Measurements from ENCODE around the gene DIAPH2.

DNA sequence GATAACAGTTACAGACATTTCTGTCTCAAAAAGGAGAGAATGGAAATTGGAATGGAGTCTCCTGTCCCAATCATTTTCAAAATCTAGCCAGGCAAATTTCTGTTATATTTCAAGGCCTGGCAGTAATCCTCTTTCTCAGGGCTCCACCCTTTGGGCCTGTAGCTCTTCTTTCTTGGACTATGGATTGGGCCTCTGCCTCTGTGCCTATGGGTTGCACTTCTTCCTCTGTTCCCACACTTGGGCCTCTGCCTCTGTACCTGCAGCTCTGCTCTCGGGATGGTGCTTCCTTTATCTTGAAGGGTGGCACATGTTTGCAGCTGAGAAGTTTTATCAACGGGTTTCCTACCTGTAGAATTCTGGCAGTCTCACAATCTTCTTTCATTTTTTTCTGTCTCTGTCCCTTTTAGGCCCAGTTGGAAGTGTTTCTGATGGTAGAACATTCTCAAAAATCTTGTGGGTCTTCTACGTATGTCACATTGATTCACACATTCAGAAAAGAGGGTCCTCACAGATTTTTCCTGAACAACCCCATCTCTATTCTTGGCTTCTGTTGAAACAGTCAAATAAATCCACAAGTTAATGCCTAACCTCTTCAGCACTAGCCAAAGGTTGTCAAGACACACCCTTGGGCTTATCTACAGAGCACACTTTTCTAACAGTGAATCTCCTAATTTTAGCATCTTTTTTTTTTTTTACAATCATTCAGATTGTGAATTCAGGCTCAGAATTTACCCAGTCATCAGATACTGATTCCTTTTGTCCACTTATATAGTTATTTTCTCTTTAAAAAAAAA, 918.0 kb downstream of the DIAPH2 start:
- TF ChIP-seq, protein P1, sequence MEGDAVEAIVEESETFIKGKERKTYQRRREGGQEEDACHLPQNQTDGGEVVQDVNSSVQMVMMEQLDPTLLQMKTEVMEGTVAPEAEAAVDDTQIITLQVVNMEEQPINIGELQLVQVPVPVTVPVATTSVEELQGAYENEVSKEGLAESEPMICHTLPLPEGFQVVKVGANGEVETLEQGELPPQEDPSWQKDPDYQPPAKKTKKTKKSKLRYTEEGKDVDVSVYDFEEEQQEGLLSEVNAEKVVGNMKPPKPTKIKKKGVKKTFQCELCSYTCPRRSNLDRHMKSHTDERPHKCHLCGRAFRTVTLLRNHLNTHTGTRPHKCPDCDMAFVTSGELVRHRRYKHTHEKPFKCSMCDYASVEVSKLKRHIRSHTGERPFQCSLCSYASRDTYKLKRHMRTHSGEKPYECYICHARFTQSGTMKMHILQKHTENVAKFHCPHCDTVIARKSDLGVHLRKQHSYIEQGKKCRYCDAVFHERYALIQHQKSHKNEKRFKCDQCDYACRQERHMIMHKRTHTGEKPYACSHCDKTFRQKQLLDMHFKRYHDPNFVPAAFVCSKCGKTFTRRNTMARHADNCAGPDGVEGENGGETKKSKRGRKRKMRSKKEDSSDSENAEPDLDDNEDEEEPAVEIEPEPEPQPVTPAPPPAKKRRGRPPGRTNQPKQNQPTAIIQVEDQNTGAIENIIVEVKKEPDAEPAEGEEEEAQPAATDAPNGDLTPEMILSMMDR (IDR thresholded peaks at IDR 0.05 in 8 of 11, conservative IDR thresholded peaks at IDR 0.05 in 3 of 11) = no peak
- TF ChIP-seq POLR2AphosphoS5 (IDR thresholded peaks at IDR 0.05) = no peak
- TF ChIP-seq POLR2A (IDR thresholded peaks at IDR 0.05) = no peak

Data from spleen (tissue), 7 donors.